Prostate gland (tissue), 2 donors: Measurements from ENCODE around the gene KAZN.

ENCODE experiments used
- POLR2A ChIP-seq: fragments of 450-650 bp; IDR thresholded peaks from one replicate; pipeline ENCODE4 v1.6.1; 2016; ENCODE audit warnings: antibody characterized with exemption, mild to moderate bottlenecking
- TF ChIP-seq, protein P1 (sequence below), 4 experiments: fragments of 200-600 bp in 2 of 4; fragments of 450-650 bp in 2 of 4; sonication (generic) in 2 of 4; IDR thresholded peaks; 1 replicate in 3 of 4; 2 replicates in 1 of 4; pipeline ENCODE4 v1.5.1; 2016 to 2019; ENCODE audit warnings: antibody characterized with exemption in 4 of 4, mild to moderate bottlenecking in 2 of 4, moderate library complexity in 2 of 4

DNA sequence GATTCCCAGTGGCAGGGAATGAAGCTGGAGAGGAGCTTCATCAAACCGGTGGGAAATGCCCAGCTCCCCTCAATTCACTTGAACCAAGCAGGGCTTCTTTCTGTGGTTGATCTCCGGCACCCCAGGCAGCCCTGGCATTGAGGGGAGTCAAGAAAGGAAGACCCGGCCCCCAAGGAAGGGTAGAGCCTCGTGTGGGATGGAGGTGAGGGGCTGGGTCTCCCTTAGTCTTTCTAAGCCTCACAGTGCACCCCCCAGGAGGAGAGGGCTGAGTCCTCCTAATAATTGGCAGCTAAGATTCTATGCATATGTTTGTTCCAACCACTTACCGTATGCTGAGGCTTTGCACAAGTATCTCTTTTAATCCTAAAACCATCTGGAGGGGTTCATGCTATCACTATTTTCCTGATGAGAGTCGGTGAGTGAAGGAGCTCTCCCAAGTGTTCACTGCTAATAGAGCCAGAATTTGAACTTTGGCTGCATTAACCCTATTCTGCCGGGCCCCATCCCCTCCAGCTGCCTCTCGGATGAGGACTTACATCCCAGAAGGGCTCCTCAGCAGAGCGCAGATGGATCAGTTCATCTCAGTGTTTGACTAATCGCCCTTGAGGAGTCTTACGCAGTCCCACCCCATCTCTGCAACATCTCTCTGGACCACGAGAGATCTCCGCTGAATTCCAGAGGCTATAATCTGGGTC lies 521.9 kb downstream of the KAZN start:
- TF ChIP-seq, protein P1, sequence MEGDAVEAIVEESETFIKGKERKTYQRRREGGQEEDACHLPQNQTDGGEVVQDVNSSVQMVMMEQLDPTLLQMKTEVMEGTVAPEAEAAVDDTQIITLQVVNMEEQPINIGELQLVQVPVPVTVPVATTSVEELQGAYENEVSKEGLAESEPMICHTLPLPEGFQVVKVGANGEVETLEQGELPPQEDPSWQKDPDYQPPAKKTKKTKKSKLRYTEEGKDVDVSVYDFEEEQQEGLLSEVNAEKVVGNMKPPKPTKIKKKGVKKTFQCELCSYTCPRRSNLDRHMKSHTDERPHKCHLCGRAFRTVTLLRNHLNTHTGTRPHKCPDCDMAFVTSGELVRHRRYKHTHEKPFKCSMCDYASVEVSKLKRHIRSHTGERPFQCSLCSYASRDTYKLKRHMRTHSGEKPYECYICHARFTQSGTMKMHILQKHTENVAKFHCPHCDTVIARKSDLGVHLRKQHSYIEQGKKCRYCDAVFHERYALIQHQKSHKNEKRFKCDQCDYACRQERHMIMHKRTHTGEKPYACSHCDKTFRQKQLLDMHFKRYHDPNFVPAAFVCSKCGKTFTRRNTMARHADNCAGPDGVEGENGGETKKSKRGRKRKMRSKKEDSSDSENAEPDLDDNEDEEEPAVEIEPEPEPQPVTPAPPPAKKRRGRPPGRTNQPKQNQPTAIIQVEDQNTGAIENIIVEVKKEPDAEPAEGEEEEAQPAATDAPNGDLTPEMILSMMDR (IDR thresholded peaks at IDR 0.05), result no peak
- no peak for TF ChIP-seq POLR2A
